Measurements from ENCODE around the gene NOSIP. TPM values are rescaled to one million over a fixed set of nuclear protein-coding genes. Genes with fewer than 3 reads are reported as not detected.

The NOSIP gene
- total RNA-seq, 1 donor from 2014 or later = 62.0 TPM

- DNase-seq (ENCODE audit: extremely low spot score, unreplicated experiment) = no peak
- Mint-ChIP-seq H3K27ac (no peak overlapping the region), H3K4me1 (ENCODE audit: unreplicated experiment) (no peaks in the 10 kb centered on the region), H3K4me3 (no peak overlapping the region), H3K36me3 (peaks cover 10% of the 10 kb centered on the region), H3K27me3 (no peaks in the 10 kb centered on the region), H3K9me3 (no peaks in the 10 kb centered on the region)
- TF ChIP-seq CTCF (conservative IDR thresholded peaks at IDR 0.05) = no peak
Observed at GRCh38 chr19:49555600-49556411, 24.6 kb downstream of the NOSIP start.

DNA sequence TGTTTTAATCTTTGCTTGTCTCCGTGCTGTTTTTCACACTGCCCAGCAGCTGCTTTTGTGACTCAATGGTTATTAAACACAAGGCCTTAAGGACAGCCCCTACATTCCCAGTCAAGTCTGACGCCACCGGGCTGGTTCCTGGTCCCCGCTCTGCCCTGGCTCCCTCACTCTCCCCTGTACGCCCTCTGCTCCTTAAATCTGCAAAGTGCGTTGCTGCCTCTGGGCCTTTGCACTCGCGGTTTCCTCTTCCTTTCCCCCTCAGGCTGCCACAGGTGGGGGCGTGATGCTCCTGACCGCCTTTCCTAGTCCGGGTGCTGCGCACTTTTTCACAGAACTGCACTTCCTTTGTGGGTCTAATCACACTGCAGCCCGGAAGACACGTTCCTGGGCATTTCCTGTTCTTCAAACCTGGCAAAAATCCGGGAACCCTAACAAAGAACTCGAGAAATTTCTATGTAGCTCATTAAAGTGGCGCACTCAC lies 25.6 kb downstream of the NOSIP start:
- Mint-ChIP-seq H3K27me3 (no peaks in the 10 kb centered on the region), H3K4me1 (ENCODE audit: unreplicated experiment) (no peaks in the 10 kb centered on the region), H3K9me3 (no peaks in the 10 kb centered on the region), H3K27ac (no peak overlapping the region), H3K36me3 (peaks cover 10% of the 10 kb centered on the region), H3K4me3 (no peak overlapping the region)
- TF ChIP-seq CTCF (conservative IDR thresholded peaks at IDR 0.05) = no peak
- DNase-seq (ENCODE audit: extremely low spot score, unreplicated experiment) = no peak

- DNase-seq (ENCODE audit: extremely low spot score, unreplicated experiment) = no peak
- H3K4me1 Mint-ChIP-seq (ENCODE audit: unreplicated experiment) = no peaks in the 10 kb centered on the region
- no peaks in the 10 kb centered on the region for H3K27me3 Mint-ChIP-seq
- no peak for TF ChIP-seq CTCF (conservative IDR thresholded peaks at IDR 0.05)
- peak overlapping the region; percentile 85 for H3K27ac Mint-ChIP-seq
- H3K9me3 Mint-ChIP-seq = no peaks in the 10 kb centered on the region
- H3K36me3 Mint-ChIP-seq = peaks cover 10% of the 10 kb centered on the region
- H3K4me3 Mint-ChIP-seq = peak overlapping the region; percentile 2
Observed at GRCh38 chr19:49553451-49554271, 26.7 kb downstream of the NOSIP start.

GRCh38 chr19:49552749-49553148 lies 27.6 kb downstream of the NOSIP start:
- Mint-ChIP-seq H3K9me3 (no peaks in the 10 kb centered on the region), H3K27me3 (no peaks in the 10 kb centered on the region), H3K27ac (no peak overlapping the region), H3K36me3 (peaks cover 10% of the 10 kb centered on the region), H3K4me1 (ENCODE audit: unreplicated experiment) (no peaks in the 10 kb centered on the region), H3K4me3 (no peak overlapping the region)
- no peak for DNase-seq (ENCODE audit: extremely low spot score, unreplicated experiment)
- no peak for TF ChIP-seq CTCF (conservative IDR thresholded peaks at IDR 0.05)

DNA sequence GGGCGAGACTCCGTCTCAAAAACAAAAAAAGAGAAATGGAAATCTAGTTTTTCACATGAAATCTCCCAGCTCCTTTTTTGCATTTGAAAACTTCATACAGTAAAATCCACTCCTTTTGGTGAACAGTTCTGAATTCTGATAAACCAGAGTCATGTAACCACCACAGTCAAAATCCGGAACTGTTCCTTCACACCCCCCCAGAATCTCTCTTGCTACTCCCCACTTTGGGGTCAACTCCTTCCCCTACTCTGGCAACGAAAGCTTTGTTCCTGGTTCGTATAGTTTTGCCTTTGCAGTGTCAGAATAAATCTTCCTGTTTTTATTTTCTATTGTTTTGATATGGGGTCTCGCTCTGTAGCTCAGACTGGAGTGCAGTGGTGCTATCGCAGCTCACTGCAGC lies 28.8 kb downstream of the NOSIP start:
- Mint-ChIP-seq H3K36me3 (peaks cover 10% of the 10 kb centered on the region), H3K4me3 (no peak overlapping the region), H3K4me1 (ENCODE audit: unreplicated experiment) (peaks cover 5% of the 10 kb centered on the region), H3K27ac (no peak overlapping the region), H3K27me3 (no peaks in the 10 kb centered on the region), H3K9me3 (no peaks in the 10 kb centered on the region)
- DNase-seq (ENCODE audit: extremely low spot score, unreplicated experiment) = no peak
- no peak for TF ChIP-seq CTCF (conservative IDR thresholded peaks at IDR 0.05)
